GM12878 (cell line): ENCODE results near the gene RPRML. TPM values are rescaled to one million over a fixed set of nuclear protein-coding genes. Genes with fewer than 3 reads are reported as not detected.

Source experiments
- ATAC-seq: fragments of 200-7000 bp; cut with Tn5 transposase; 3 replicates; pipeline ENCODE4 v1.9.1; 2020; ENCODE audit warnings: mild to moderate bottlenecking, moderate library complexity
- BruUV-seq: library from RNA; stranded (reverse); fragments of 400-500 nt; replicated peaks from 2 replicates; lab custom pipeline; 2021; lab: Mats Ljungman, UMichigan
- CTCF ChIA-PET: fragments of 300-600 bp; sonication (Branson Sonifier 250); formaldehyde crosslinking; extraction: SDS; loops from one replicate; lab custom pipeline; 2021; ENCODE audit warnings: inconsistent platforms; lab: Yijun Ruan, JAX
- POLR2A ChIA-PET: fragments of 350-600 bp; formaldehyde crosslinking; extraction: SDS; loops from one replicate; lab custom pipeline; 2021; ENCODE audit warnings: inconsistent platforms; lab: Charles Lee
- RAD21 ChIA-PET: fragments of 300-600 bp; sonication (Branson Sonifier 250); formaldehyde crosslinking; loops from one replicate; lab custom pipeline; 2023; ENCODE audit warnings: antibody characterized with exemption; ENCODE audit not compliant: unreplicated experiment; lab: Charles Lee
- SMC1A ChIA-PET: fragments of 300-600 bp; sonication (Branson Sonifier 250); formaldehyde crosslinking; loops from one replicate; lab custom pipeline; 2023; ENCODE audit not compliant: unreplicated experiment, uncharacterized antibody; lab: Charles Lee
- DNase-seq: peaks from one replicate; pipeline ENCODE4 v3.0.0-alpha.2; 2011; ENCODE audit warnings: low read depth, low spot score
- FAIRE-seq: peaks from 3 replicates; lab custom pipeline; 2011; peaks lifted over from hg19 to GRCh38; lab: Jason Lieb, UNC
- H2AFZ ChIP-seq: 2 replicates; pipeline ENCODE4 v1.6.0; 2011; ENCODE audit warnings: low read depth, low read length, control low read depth; ENCODE audit not compliant: control insufficient read depth
- H3K27ac ChIP-seq: 2 replicates; pipeline ENCODE4 v1.5.1; 2011; ENCODE audit warnings: control low read depth; ENCODE audit not compliant: control insufficient read depth, insufficient read depth
- H3K27me3 ChIP-seq, 2 experiments: replicated peaks in 1 of 2; 2 replicates each; pipeline versions ENCODE4 v1.6.0 to v1.6.1; 2011; ENCODE audit warnings: low read length in 1 of 2; ENCODE audit not compliant: control insufficient read depth in 2 of 2, insufficient read depth in 2 of 2
- H3K36me3 ChIP-seq, 2 experiments: 2 replicates each; pipeline ENCODE4 v1.5.1; 2011; ENCODE audit warnings: low read length in 1 of 2; ENCODE audit not compliant: control insufficient read depth in 2 of 2, insufficient read depth in 2 of 2
- H3K4me1 ChIP-seq: 2 replicates; pipeline ENCODE4 v1.6.1; 2011; ENCODE audit warnings: mild to moderate bottlenecking, low read length, moderate library complexity, mixed read lengths; ENCODE audit not compliant: control insufficient read depth, insufficient read depth
- H3K4me2 ChIP-seq: 2 replicates; pipeline ENCODE4 v1.6.0; 2011; ENCODE audit warnings: control low read depth; ENCODE audit not compliant: control insufficient read depth, insufficient read depth
- H3K4me3 ChIP-seq: fragments of 200-600 bp; sonication (generic); 2 replicates; pipeline ENCODE4 v1.5.1; 2016
- H3K79me2 ChIP-seq: 2 replicates; pipeline ENCODE4 v1.6.0; 2011; ENCODE audit warnings: low read length; ENCODE audit not compliant: control insufficient read depth, insufficient read depth
- H3K9ac ChIP-seq: 2 replicates; pipeline ENCODE4 v1.8.0; 2011; ENCODE audit warnings: low read length, control low read depth, mixed read lengths; ENCODE audit not compliant: control insufficient read depth, insufficient read depth
- H3K9me3 ChIP-seq: replicated peaks from 3 replicates; pipeline ENCODE4 v1.5.1; 2011; ENCODE audit warnings: mild to moderate bottlenecking, low read length; ENCODE audit not compliant: control insufficient read depth, insufficient read depth
- H4K20me1 ChIP-seq: 2 replicates; pipeline ENCODE4 v1.6.0; 2011; ENCODE audit not compliant: control insufficient read depth, insufficient read depth
- ATF2 ChIP-seq: IDR thresholded peaks from 2 replicates; pipeline ENCODE4 v1.6.1; 2012; ENCODE audit warnings: low read length, inconsistent platforms
- BCL3 ChIP-seq: IDR thresholded peaks from 2 replicates; pipeline ENCODE4 v1.6.1; 2011; ENCODE audit warnings: borderline replicate concordance, low read depth, mild to moderate bottlenecking, moderate library complexity, low read length; ENCODE audit not compliant: insufficient read depth, poor library complexity, severe bottlenecking
- BMI1 ChIP-seq: fragments of 450-650 bp; IDR thresholded peaks from 2 replicates; pipeline ENCODE4 v1.6.1; 2016; ENCODE audit warnings: mild to moderate bottlenecking, moderate library complexity, borderline replicate concordance
- CBX5 ChIP-seq: sonication (generic); IDR thresholded peaks from 2 replicates; pipeline ENCODE4 v1.6.1; 2016; ENCODE audit warnings: low read depth, moderate library complexity, mild to moderate bottlenecking, inconsistent platforms
- E2F4 ChIP-seq: IDR thresholded peaks from 2 replicates; pipeline ENCODE4 v1.6.1; 2012; ENCODE audit warnings: low read depth, low read length, improper control_type of control experiment
- NFYA ChIP-seq: IDR thresholded peaks from 2 replicates; pipeline ENCODE4 v1.6.1; 2011; ENCODE audit warnings: low read depth, mild to moderate bottlenecking, low read length, improper control_type of control experiment, borderline replicate concordance
- RB1 ChIP-seq: fragments of 450-650 bp; formaldehyde crosslinking; IDR thresholded peaks from 2 replicates; pipeline ENCODE4 v1.6.1; 2017; ENCODE audit warnings: mild to moderate bottlenecking, borderline replicate concordance
- SRF ChIP-seq, 2 experiments: IDR thresholded peaks; 2 replicates each; pipeline ENCODE4 v1.6.1; 2011; ENCODE audit warnings: low read depth in 2 of 2, low read length in 2 of 2, mild to moderate bottlenecking in 1 of 2, moderate library complexity in 1 of 2
- WGBS: methylation state at CpG from one replicate; pipeline ENCODE4 v1.1.6; 2016; ENCODE audit warnings: low lambda C conversion rate; ENCODE audit not compliant: insufficient replicate concordance, insufficient coverage; ENCODE audit errors: missing lambda C conversion rate; 5-methylcytosine and 5-hydroxymethylcytosine counted together
- in situ Hi-C: fragments of 300-500 bp; cut with MboI; formaldehyde crosslinking; loops from 9 replicates; pipeline ENCODE4 v1.14.3; 2018; ENCODE audit warnings: mixed read lengths
- intact Hi-C: fragments of 100-400 bp; cut with micrococcal nuclease; formaldehyde crosslinking; loops from one replicate; pipeline ENCODE4 v1.14.2; 2022; ENCODE audit not compliant: unreplicated experiment
- polyA plus RNA-seq, 11 experiments: library from polyadenylated mRNA; depleted of rRNA in 4 of 11; unstranded in 6 of 11; stranded (reverse) in 5 of 11; fragments of >200 nt; fragmentation: Nextera tagmentation in 4 of 11; fragmentation: Illumina TruSeq in 1 of 11; extraction: Ambion mirVana in 4 of 11; extraction: Trizol in 1 of 11; gene quantifications; 1 replicate in 1 of 11; 2 replicates in 10 of 11; pipeline versions ENCODE4 v1.2.1 to v1.2.3, GENCODE V29; 2011 to 2016; ENCODE audit warnings: inconsistent platforms in 2 of 11, missing spikeins in 2 of 11, low read depth in 1 of 11
- total RNA-seq, 4 experiments: library from RNA; depleted of rRNA in 3 of 4; stranded (reverse); fragments of >200 nt in 3 of 4; fragmentation: Illumina TruSeq in 1 of 4; extraction: Trizol in 1 of 4; gene quantifications; 2 replicates each; pipeline versions ENCODE4 v1.2.1 to v1.2.3, GENCODE V29; 2013 to 2021

RPRML gene
- total and polyA plus RNA-seq, 10 of the 15 experiments (the other 5 are each of a cell fraction or from before 2014, with no cell fraction given) = not detected

DNA sequence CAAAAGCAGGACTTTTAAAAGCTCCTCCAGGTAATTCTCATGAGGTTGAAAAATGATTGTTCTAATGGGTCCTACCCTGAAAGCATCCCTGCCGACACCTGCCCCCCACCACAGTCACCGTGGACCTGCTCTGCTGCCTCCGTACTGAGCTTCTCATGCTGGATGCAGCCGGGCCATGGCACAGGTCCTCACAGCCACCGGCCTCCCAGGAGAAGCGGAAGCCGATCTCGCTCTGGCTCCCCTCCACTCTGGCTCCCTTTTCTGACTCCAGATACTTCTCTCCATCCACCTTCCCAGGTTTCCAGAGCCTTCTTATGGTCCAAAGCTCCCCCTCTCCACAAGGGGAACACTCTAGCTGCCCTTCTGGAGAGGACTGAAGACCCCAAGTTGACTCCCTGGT lies 10.2 kb downstream of the RPRML start:
- no peak for TF ChIP-seq SRF (IDR thresholded peaks at IDR 0.05; ENCODE audit: low read depth in 2 of 2, low read length in 2 of 2)
- TF ChIP-seq ATF2 = no peak
- no peak for TF ChIP-seq CBX5
- no peak for TF ChIP-seq BCL3
- no peak for TF ChIP-seq NFYA
- no peak for TF ChIP-seq E2F4
- no peak for TF ChIP-seq RB1
- no peak for TF ChIP-seq BMI1
- peaks cover 0 to 2% of the 10 kb centered on the region in 2 experiments; a peak in 3 of 4 replicates for H3K27me3 ChIP-seq
- 53% methylated on average over 8 of the region's 8 CpGs for WGBS
- in situ Hi-C loops (no loop called here), intact Hi-C loops (no loop called here)
- no peaks in the 10 kb centered on the region for H3K9me3 ChIP-seq
- no peak overlapping the region for H2AFZ ChIP-seq
- ATAC-seq (no peak), DNase-seq (no peak), FAIRE-seq (no peak)
- CTCF ChIA-PET = no interaction called here
- BruUV-seq = no TSS peak
- POLR2A ChIA-PET = no interaction called here
- H4K20me1 ChIP-seq = peaks cover 2% of the 10 kb centered on the region; the same call in 1 of the 2 replicates
- SMC1A ChIA-PET = no interaction called here
- no peak overlapping the region for H3K27ac ChIP-seq
- RAD21 ChIA-PET = interaction anchor here (0.6 kb wide), 1 partner anchor 124 kb away, joined by 3 read pairs; no protein-coding TSS in a partner anchor
- H3K36me3 ChIP-seq = no peaks in the 10 kb centered on the region
- no peak overlapping the region for H3K4me3 ChIP-seq
- H3K79me2 ChIP-seq = no peaks in the 10 kb centered on the region
- no peak overlapping the region for H3K9ac ChIP-seq
- H3K4me2 ChIP-seq = no peak overlapping the region
- H3K4me1 ChIP-seq = no peaks in the 10 kb centered on the region
